GM12892 (cell line): ENCODE measurements around the gene L3MBTL1.

Experiments
- POLR2A ChIP-seq: IDR thresholded peaks from 2 replicates; pipeline ENCODE4 v1.6.1; 2011; ENCODE audit warnings: low read depth, low read length, control low read depth
- POLR2AphosphoS5 ChIP-seq: IDR thresholded peaks from 2 replicates; pipeline ENCODE4 v1.6.1; 2011; ENCODE audit warnings: low read depth, low read length, control low read depth

GRCh38 chr20:43538878-43539700, 31.6 kb downstream of the L3MBTL1 start:
- TF ChIP-seq POLR2AphosphoS5 (no peak), POLR2A (no peak)
